Esophagus muscularis mucosa (tissue), 3 donors: ENCODE data around the gene CSTA.

ENCODE experiments used
- POLR2A ChIP-seq: fragments of 450-650 bp; IDR thresholded peaks from one replicate; pipeline ENCODE4 v1.6.1; 2017; ENCODE audit warnings: antibody characterized with exemption, moderate library complexity, mild to moderate bottlenecking, low read depth
- TF ChIP-seq, protein P1 (sequence below), 3 experiments: fragments of 200-600 bp in 2 of 3; fragments of 450-650 bp in 1 of 3; sonication (generic) in 2 of 3; IDR thresholded peaks; one replicate each; pipeline ENCODE4 v1.5.1; 2017 to 2019; ENCODE audit warnings: antibody characterized with exemption in 3 of 3, mild to moderate bottlenecking in 2 of 3, moderate library complexity in 1 of 3

DNA sequence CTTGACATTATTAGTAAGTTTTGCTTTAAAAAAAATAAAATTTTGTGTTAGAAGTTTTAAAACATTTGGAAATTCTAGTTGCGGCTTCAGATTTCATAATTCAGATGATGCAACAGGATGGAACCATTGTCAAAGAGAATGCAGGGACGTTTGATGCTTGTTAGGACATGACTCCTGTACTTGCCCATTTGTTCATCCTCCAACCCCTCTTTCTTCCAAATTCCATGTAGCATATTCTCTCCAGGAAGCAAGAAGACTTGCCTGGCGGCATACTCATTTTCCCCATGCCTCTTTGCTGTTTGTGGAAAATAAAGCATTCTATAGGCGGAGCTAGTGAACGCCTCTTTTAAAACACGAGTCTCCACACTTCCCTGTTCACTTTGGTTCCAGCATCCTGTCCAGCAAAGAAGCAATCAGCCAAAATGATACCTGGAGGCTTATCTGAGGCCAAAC, at the start of gene CSTA:
- TF ChIP-seq, protein P1, sequence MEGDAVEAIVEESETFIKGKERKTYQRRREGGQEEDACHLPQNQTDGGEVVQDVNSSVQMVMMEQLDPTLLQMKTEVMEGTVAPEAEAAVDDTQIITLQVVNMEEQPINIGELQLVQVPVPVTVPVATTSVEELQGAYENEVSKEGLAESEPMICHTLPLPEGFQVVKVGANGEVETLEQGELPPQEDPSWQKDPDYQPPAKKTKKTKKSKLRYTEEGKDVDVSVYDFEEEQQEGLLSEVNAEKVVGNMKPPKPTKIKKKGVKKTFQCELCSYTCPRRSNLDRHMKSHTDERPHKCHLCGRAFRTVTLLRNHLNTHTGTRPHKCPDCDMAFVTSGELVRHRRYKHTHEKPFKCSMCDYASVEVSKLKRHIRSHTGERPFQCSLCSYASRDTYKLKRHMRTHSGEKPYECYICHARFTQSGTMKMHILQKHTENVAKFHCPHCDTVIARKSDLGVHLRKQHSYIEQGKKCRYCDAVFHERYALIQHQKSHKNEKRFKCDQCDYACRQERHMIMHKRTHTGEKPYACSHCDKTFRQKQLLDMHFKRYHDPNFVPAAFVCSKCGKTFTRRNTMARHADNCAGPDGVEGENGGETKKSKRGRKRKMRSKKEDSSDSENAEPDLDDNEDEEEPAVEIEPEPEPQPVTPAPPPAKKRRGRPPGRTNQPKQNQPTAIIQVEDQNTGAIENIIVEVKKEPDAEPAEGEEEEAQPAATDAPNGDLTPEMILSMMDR (IDR thresholded peaks at IDR 0.05), result no peak
- no peak for TF ChIP-seq POLR2A
